SH-SY5Y (cell line): ENCODE data around the gene CLDN3.

ENCODE experiments used
- GATA2 ChIP-seq: IDR thresholded peaks from 2 replicates; pipeline ENCODE4 v1.6.1; 2011; ENCODE audit warnings: mild to moderate bottlenecking, low read depth, low read length
- GATA3 ChIP-seq: IDR thresholded peaks from 2 replicates; pipeline ENCODE4 v1.6.1; 2011; ENCODE audit warnings: low read depth, mild to moderate bottlenecking, low read length, moderate library complexity

DNA sequence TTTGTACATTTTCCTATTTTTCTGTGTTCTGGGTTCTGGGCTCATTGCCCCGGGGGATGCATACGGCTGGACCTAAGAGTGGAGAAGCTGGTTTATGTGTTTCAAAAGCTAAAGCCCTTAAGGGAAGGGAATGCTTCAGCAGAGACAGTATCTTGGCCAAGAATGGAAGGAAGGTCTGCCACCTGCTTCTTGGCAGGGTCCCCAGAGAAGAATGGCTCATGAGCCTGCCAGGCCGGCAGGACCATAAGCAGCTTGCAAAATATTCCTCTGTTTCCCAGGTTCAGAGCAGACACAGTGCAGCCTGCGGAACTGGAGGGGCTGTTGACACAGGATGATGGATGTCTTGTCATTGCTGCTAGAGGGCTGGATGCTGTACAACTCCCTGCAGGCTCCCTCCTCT lies 23.7 kb downstream of the CLDN3 start:
- TF ChIP-seq GATA3 (no peak), GATA2 (no peak)
